HEK293 (cell line): ENCODE data around the gene NLGN4X.

Source experiments
- BCL11B ChIP-seq: fragments of 450-650 bp; formaldehyde crosslinking; IDR thresholded peaks from 2 replicates; pipeline ENCODE4 v1.5.1; 2016; ENCODE audit warnings: low read depth, missing biosample characterization, missing genetic modification characterization
- ZNF157 ChIP-seq: fragments of 450-650 bp; formaldehyde crosslinking; IDR thresholded peaks from 2 replicates; pipeline ENCODE4 v1.5.1; 2016; ENCODE audit warnings: missing biosample characterization, missing genetic modification characterization
- ZNF660 ChIP-seq: fragments of 450-650 bp; IDR thresholded peaks from 2 replicates; pipeline ENCODE4 v1.5.1; 2018; ENCODE audit warnings: missing biosample characterization, mild to moderate bottlenecking, missing genetic modification characterization
- ZNF777 ChIP-seq: fragments of 450-650 bp; formaldehyde crosslinking; IDR thresholded peaks from 2 replicates; pipeline ENCODE4 v1.5.1; 2017; ENCODE audit warnings: missing biosample characterization, missing genetic modification characterization, borderline replicate concordance
- TF ChIP-seq, protein P1 (sequence below): fragments of 450-650 bp; formaldehyde crosslinking; IDR thresholded peaks from 2 replicates; pipeline ENCODE4 v1.5.1; 2017; ENCODE audit warnings: missing biosample characterization, missing genetic modification characterization
- TF ChIP-seq, protein P2 (sequence below): fragments of 450-650 bp; formaldehyde crosslinking; IDR thresholded peaks from 2 replicates; pipeline ENCODE4 v1.5.1; 2017; ENCODE audit warnings: missing biosample characterization, mild to moderate bottlenecking, missing genetic modification characterization, moderate library complexity
- TF ChIP-seq, protein P3 (sequence below): fragments of 450-650 bp; formaldehyde crosslinking; IDR thresholded peaks from 2 replicates; pipeline ENCODE4 v1.5.1; 2016; ENCODE audit warnings: missing biosample characterization, missing genetic modification characterization
- TF ChIP-seq, protein P4 (sequence below): fragments of 450-650 bp; formaldehyde crosslinking; optimal IDR thresholded peaks from 2 replicates; pipeline ENCODE3; 2016; ENCODE audit warnings: missing biosample characterization, mild to moderate bottlenecking, missing genetic modification characterization

DNA sequence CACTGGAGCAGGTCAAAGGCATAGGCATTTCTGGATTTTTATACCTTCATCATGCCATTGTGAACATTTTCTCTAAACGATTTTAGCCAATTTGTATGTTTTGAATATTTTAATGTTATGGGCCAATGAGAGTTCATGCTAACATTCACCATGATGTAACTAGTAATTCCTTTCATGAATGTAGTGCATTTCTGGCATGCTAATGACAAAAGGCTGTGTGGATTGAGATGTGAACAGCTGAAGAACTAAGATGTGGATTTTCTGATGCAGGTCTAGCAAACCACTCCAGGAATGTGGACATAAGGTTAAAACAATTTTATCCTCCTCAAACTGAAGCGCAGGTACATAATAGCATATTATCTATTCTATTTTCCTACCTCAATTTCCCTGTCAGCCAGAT lies 269.4 kb downstream of the NLGN4X start:
- TF ChIP-seq, protein P1, sequence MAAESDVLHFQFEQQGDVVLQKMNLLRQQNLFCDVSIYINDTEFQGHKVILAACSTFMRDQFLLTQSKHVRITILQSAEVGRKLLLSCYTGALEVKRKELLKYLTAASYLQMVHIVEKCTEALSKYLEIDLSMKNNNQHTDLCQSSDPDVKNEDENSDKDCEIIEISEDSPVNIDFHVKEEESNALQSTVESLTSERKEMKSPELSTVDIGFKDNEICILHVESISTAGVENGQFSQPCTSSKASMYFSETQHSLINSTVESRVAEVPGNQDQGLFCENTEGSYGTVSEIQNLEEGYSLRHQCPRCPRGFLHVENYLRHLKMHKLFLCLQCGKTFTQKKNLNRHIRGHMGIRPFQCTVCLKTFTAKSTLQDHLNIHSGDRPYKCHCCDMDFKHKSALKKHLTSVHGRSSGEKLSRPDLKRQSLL (tag by site-specific recombination), result no peak
- TF ChIP-seq, protein P2, sequence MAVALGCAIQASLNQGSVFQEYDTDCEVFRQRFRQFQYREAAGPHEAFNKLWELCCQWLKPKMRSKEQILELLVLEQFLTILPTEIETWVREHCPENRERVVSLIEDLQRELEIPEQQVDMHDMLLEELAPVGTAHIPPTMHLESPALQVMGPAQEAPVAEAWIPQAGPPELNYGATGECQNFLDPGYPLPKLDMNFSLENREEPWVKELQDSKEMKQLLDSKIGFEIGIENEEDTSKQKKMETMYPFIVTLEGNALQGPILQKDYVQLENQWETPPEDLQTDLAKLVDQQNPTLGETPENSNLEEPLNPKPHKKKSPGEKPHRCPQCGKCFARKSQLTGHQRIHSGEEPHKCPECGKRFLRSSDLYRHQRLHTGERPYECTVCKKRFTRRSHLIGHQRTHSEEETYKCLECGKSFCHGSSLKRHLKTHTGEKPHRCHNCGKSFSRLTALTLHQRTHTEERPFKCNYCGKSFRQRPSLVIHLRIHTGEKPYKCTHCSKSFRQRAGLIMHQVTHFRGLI, result no peak
- TF ChIP-seq ZNF660 (no peak), BCL11B (tag by site-specific recombination) (no peak), ZNF777 (tag by site-specific recombination) (no peak), ZNF157 (no peak)
- TF ChIP-seq, protein P3, sequence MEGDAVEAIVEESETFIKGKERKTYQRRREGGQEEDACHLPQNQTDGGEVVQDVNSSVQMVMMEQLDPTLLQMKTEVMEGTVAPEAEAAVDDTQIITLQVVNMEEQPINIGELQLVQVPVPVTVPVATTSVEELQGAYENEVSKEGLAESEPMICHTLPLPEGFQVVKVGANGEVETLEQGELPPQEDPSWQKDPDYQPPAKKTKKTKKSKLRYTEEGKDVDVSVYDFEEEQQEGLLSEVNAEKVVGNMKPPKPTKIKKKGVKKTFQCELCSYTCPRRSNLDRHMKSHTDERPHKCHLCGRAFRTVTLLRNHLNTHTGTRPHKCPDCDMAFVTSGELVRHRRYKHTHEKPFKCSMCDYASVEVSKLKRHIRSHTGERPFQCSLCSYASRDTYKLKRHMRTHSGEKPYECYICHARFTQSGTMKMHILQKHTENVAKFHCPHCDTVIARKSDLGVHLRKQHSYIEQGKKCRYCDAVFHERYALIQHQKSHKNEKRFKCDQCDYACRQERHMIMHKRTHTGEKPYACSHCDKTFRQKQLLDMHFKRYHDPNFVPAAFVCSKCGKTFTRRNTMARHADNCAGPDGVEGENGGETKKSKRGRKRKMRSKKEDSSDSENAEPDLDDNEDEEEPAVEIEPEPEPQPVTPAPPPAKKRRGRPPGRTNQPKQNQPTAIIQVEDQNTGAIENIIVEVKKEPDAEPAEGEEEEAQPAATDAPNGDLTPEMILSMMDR (tag by site-specific recombination), result no peak
- TF ChIP-seq, protein P4, sequence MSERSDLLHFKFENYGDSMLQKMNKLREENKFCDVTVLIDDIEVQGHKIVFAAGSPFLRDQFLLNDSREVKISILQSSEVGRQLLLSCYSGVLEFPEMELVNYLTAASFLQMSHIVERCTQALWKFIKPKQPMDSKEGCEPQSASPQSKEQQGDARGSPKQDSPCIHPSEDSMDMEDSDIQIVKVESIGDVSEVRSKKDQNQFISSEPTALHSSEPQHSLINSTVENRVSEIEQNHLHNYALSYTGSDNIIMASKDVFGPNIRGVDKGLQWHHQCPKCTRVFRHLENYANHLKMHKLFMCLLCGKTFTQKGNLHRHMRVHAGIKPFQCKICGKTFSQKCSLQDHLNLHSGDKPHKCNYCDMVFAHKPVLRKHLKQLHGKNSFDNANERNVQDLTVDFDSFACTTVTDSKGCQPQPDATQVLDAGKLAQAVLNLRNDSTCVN (tag by site-specific recombination), result no peak
